ENCODE results near the gene EDDM3A.

- no peak for TF ChIP-seq POLR2A (IDR thresholded peaks at IDR 0.05; ENCODE audit: low read depth, low read length)
- TF ChIP-seq POLR2AphosphoS5 (IDR thresholded peaks at IDR 0.05; ENCODE audit: low read depth, low read length), result no peak
- TF ChIP-seq POU2F2 (IDR thresholded peaks at IDR 0.05; ENCODE audit: low read depth, low read length), result no peak
- no peak for TF ChIP-seq TAF1 (IDR thresholded peaks at IDR 0.05; ENCODE audit: low read depth, low read length)
- TF ChIP-seq SPI1 (IDR thresholded peaks at IDR 0.05; ENCODE audit: low read depth, low read length), result no peak
Observed at GRCh38 chr14:20698018-20698329, 47.7 kb upstream of the EDDM3A start.

Data from GM12891 (cell line).